Inferior parietal cortex (tissue), 1 donor: ENCODE data around the gene C1QTNF9.
A peak's percentile ranks its signal among the peaks of the same experiment; 100 is the strongest.
"Not testable (repeated sequence)": the region's sequence is repeated elsewhere in the genome, so short reads cannot be mapped to it uniquely, and the experiment has no call there.

Experiments used
- DNase-seq: peaks from one replicate; pipeline ENCODE4 v3.0.0-alpha.2; 2016; ENCODE audit errors: extremely low spot score

Gene C1QTNF9

GRCh38 chr13:24281188-24282008, 28.0 kb upstream of the C1QTNF9 start:
- no peak for DNase-seq

GRCh38 chr13:24282256-24282655, 27.1 kb upstream of the C1QTNF9 start:
- DNase-seq = no peak

GRCh38 chr13:24284889-24285565, 24.4 kb upstream of the C1QTNF9 start:
- no peak for DNase-seq

- DNase-seq = no peak
These were observed 22.8 kb upstream of the C1QTNF9 start for GRCh38 chr13:24286624-24287023.

- DNase-seq = no peak
These were observed 21.6 kb upstream of the C1QTNF9 start for GRCh38 chr13:24287748-24288287.

GRCh38 chr13:24288870-24289269, 20.5 kb upstream of the C1QTNF9 start:
- DNase-seq = no peak

GRCh38 chr13:24290280-24290932, 19.0 kb upstream of the C1QTNF9 start:
- DNase-seq = no peak

GRCh38 chr13:24292481-24292880, 16.9 kb upstream of the C1QTNF9 start:
- no peak for DNase-seq

GRCh38 chr13:24293746-24294145, 15.6 kb upstream of the C1QTNF9 start:
- no peak for DNase-seq

GRCh38 chr13:24299488-24300114, 9.8 kb upstream of the C1QTNF9 start:
- DNase-seq = no peak

- no peak for DNase-seq
These were observed 7.9 kb upstream of the C1QTNF9 start for GRCh38 chr13:24301434-24301833.

GRCh38 chr13:24301911-24302310, 7.5 kb upstream of the C1QTNF9 start:
- no peak for DNase-seq

GRCh38 chr13:24304620-24305019, 4.8 kb upstream of the C1QTNF9 start:
- no peak for DNase-seq

- DNase-seq = no peak
These were observed 2.7 kb upstream of the C1QTNF9 start for GRCh38 chr13:24306632-24307031.

GRCh38 chr13:24307211-24308067, 1.9 kb upstream of the C1QTNF9 start:
- no peak for DNase-seq

- DNase-seq = no peak
These were observed 1.3 kb upstream of the C1QTNF9 start for GRCh38 chr13:24308068-24308445.

GRCh38 chr13:24308488-24309020, 826 bp upstream of the C1QTNF9 start:
- no peak for DNase-seq

- DNase-seq = peak; percentile 18
These were observed 4.1 kb downstream of the C1QTNF9 start for GRCh38 chr13:24313439-24313838.

- DNase-seq = not testable (repeated sequence)
These were observed 8.5 kb downstream of the C1QTNF9 start for GRCh38 chr13:24317835-24318234.

- not testable (repeated sequence) for DNase-seq
These were observed 9.5 kb downstream of the C1QTNF9 start for GRCh38 chr13:24318878-24319277.

GRCh38 chr13:24319641-24320040, 10.3 kb downstream of the C1QTNF9 start:
- DNase-seq = not testable (repeated sequence)
